Epithelial cell of proximal tubule (primary cell): ENCODE data around the gene TMC8. TPM values are rescaled to one million over a fixed set of nuclear protein-coding genes. Genes with fewer than 3 reads are reported as not detected.
"Not testable (repeated sequence)": the region's sequence is repeated elsewhere in the genome, so short reads cannot be mapped to it uniquely, and the experiment has no call there.

Experiments used
- DNase-seq: peaks from one replicate; pipeline ENCODE4 v3.0.0-alpha.2; 2011; ENCODE audit warnings: low read depth
- H3K4me3 ChIP-seq: 2 replicates; pipeline ENCODE4 v1.5.1; 2011; ENCODE audit warnings: low read depth, mild to moderate bottlenecking, low read length
- total RNA-seq: library from RNA; depleted of rRNA; stranded (reverse); fragments of >200 nt; gene quantifications from 2 replicates; pipeline ENCODE4 v1.2.3, GENCODE V29; 2015
- TF ChIP-seq, protein P1 (sequence below): conservative IDR thresholded peaks from 2 replicates; pipeline ENCODE4 v1.5.1; 2012; ENCODE audit warnings: low read depth, mild to moderate bottlenecking, low read length

The TMC8 gene
- total RNA-seq, 1 donor from 2014 or later, result 1.2 TPM

DNA sequence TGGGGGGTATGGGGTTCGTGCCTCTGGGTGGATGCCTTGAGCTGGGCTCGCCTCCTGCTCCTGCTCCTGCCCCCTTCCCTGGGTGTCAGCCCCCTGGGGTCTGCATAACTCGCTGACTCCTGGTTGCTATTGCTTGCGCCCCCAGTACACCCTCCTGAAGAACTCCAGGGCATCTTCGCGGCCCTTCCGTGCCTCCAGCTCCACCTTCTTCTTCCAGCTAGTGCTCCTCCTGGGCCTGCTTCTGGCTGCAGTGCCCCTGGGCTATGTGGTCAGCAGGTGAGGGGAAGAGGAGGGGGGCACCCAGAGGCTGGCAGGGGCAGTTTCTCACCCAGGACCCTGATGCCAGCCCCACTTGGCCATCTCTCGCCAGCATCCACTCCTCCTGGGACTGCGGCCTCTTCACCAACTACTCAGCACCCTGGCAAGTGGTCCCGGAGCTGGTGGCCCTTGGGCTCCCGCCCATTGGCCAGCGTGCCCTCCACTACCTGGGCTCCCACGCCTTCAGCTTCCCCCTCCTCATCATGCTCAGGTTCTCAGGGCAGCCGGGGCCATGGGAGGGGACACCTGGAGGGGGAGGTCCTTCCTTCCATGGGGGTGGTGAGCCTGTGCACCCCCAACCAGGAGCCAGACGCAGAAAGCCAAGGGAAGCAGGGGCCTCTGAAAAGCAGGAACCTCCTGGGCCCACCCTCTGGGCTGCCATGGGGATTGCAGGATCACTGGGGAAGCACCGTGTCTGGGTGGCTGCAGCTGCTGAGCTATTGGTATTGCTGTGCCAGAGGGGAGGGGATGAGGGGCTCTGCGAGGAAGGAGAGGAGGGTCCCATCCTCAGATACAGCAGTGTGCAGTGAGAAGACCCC is 7.9 kb downstream of the TMC8 start:
- DNase-seq, result no peak
- no peak overlapping the region for H3K4me3 ChIP-seq
- TF ChIP-seq, protein P1, sequence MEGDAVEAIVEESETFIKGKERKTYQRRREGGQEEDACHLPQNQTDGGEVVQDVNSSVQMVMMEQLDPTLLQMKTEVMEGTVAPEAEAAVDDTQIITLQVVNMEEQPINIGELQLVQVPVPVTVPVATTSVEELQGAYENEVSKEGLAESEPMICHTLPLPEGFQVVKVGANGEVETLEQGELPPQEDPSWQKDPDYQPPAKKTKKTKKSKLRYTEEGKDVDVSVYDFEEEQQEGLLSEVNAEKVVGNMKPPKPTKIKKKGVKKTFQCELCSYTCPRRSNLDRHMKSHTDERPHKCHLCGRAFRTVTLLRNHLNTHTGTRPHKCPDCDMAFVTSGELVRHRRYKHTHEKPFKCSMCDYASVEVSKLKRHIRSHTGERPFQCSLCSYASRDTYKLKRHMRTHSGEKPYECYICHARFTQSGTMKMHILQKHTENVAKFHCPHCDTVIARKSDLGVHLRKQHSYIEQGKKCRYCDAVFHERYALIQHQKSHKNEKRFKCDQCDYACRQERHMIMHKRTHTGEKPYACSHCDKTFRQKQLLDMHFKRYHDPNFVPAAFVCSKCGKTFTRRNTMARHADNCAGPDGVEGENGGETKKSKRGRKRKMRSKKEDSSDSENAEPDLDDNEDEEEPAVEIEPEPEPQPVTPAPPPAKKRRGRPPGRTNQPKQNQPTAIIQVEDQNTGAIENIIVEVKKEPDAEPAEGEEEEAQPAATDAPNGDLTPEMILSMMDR, result no peak

DNA sequence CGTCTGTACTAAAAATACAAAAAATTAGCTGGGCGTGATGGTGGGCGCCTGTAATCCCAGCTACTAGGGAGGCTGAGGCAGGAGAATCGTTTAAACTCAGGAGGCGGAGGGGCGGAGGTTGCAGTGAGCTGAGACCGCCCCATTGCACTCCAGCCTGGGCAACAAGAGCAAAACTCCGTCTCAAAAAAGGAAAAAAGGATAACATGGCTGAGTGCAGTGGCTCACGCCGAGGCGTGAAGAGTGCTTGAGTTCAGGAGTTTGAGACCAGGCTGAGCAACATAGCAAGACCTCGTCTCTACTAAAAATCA is 9.2 kb downstream of the TMC8 start:
- DNase-seq, result not testable (repeated sequence)

DNA sequence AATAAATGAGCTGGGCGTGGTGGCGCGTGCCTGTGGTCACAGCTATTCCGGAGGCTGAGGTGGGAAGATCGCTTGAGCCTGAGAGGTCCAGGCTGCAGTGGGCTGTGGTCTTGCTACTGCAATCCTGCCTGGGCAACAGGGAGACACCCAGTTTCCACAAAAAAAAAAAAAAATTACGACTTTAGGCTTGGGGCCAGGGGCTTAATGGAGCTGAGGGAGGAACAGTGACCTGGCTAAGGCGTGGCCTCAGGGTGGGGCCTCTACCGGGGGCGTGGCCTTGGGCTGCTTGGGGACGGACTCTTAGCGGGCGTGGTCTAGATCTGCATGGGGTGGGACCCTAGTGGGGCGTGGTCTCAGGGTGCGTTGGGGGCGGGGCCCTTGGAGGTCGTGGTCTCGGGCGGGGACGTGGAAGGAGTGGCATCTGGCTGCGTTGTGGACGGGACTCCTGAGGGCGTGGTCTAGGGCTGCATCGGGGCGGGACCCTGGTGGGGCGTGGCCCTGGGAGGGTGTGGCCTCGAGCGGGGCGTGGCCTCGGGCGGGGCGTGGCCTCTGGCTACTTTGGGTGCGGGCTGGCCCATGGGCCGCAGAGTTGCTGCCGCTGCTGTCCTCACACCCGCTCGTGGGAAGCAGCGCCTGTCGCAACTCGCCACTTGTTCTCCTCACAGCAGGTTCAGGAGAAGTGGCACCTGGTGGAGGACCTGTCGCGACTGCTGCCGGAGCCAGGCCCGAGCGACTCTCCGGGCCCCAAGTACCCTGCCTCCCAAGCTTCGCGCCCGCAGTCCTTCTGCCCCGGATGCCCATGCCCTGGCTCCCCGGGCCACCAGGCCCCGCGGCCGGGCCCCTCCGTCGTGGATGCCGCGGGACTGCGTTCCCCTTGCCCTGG is 9.8 kb downstream of the TMC8 start:
- TF ChIP-seq, protein P1, result no peak
- no peak for DNase-seq
- no peak overlapping the region for H3K4me3 ChIP-seq

More for the DNA sequence above, 9.2 kb downstream of the TMC8 start:
- H3K4me3 ChIP-seq, result not testable (repeated sequence)

DNA sequence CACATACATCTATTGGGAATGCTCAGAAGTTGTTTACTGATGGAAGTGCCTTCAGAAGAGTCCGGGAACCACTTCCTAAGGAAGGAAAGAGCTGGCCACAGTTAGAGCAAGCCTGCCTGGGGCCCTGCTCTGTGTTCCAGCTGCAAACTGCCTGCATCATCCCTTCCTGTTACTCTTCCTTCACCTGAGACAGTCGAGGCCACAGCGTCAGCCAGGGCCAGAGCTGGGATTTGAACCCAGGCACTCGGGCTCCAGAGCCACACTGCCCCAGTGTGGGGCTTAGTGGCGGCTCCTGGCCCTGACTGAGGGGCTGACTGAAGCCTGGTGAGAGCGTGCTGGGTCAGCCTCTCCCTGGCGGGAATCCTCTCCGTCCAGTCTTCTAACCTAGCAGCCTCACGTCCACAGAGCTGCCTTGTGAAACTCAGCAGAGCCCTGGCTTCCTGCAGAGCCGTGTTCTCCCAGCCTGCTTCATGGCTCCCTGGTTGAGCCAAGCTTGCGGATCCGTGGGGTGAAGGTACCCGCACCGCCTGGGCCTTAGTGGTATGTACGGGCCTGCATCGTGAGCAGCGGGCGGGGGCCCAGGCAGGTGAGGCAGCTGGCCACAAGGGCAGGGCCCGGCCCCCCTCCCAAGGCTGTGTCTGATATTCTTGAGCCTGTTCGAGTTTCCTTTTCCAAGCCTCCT is 11.0 kb downstream of the TMC8 start:
- H3K4me3 ChIP-seq, result no peak overlapping the region
- TF ChIP-seq, protein P1, result no peak
- DNase-seq, result no peak

DNA sequence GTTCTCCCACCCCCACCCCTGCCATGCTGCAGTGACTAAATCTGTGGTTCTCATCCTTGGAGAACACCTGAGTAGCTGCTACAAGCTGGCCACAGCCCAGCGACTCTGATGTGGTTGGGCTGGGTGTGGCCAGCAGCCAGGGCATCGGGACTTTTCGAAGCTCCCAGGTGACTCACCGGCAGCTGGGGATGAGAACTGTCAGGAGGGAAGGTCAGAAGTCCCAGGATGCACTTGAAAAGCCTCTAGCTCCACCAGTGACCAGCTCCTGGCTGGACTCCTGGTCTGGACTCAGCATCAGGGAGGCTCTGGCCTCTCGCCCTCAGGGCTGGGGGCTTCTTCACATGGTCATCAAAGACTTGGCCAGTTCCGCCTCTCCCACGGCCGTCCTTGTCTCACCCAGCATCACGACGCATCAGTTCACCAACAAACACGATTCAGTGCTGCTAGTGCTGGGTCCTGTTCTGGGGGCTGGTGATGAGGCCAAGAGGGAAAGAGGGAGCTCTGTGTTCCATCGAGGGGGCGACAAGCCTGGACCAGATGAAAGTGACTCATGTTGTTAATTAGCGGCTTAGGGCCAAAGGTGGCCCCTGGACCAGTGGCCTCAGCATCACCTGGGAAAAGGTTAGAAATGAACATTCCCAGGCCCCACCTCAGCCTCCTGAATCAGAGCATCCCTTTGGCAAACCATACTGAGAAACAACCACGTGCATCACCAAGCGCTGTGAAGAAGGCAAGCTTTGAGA is 11.7 kb downstream of the TMC8 start:
- no peak overlapping the region for H3K4me3 ChIP-seq
- DNase-seq, result peak; percentile 48
- TF ChIP-seq, protein P1, result no peak

DNA sequence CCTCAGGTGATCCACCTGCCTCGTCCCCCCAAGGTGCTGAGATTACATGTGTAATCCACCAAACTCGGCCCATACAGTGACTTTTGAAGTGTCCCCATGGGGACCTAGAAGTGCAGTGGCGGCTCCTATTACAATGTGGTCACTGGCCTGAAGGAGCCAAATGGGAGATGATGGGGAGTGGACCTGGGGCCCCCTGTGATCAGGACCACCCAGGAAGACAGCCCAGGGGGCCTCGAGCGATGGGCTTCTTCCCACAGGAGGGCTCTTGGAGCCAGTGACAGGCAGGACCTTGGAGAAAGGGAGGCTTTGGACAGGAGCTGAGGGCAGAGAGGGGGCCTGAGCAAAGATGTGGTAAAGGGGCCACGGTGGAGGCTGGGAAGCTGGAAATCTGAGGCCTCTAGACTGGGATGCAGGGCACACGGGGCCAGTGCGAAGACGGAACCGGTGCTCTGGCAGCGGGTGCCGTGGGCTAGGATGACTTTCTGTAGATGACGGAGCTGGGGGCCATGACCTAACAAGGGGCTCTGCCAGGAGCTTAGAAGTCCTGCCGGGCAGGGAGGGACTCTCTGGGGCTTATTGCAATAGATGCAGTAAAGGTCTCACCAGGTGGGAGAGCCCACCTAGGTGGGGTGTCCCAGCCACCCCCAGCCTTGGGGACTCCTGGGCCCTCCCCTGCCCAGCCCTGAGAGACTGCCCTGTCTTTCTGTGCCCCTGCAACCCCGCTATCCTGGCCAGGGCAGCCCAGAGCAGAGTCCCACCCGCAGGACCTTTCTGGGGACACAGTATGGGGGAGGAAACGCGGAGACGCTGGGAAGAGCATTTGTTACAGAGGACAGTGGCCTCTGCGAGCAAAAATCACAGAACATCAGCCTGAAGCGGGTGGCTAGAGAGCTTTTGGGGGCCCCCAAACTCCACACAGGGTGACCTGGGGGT is 12.9 kb downstream of the TMC8 start:
- TF ChIP-seq, protein P1, result no peak
- no peak overlapping the region for H3K4me3 ChIP-seq
- no peak for DNase-seq
